D721Med (cell line): ENCODE results near the gene LRIT2.

Source experiments
- DNase-seq: peaks from one replicate; pipeline ENCODE4 v3.0.0; 2011; ENCODE audit warnings: low spot score; ENCODE audit not compliant: insufficient read length
- FAIRE-seq: peaks from 2 replicates; lab custom pipeline; 2011; peaks lifted over from hg19 to GRCh38; lab: Jason Lieb, UNC
- TF ChIP-seq, protein P1 (sequence below): IDR thresholded peaks from 2 replicates; pipeline ENCODE4 v1.5.1; 2012; ENCODE audit warnings: mild to moderate bottlenecking, control low read depth; ENCODE audit not compliant: insufficient read depth; ENCODE audit errors: missing control alignments

Gene LRIT2

DNA sequence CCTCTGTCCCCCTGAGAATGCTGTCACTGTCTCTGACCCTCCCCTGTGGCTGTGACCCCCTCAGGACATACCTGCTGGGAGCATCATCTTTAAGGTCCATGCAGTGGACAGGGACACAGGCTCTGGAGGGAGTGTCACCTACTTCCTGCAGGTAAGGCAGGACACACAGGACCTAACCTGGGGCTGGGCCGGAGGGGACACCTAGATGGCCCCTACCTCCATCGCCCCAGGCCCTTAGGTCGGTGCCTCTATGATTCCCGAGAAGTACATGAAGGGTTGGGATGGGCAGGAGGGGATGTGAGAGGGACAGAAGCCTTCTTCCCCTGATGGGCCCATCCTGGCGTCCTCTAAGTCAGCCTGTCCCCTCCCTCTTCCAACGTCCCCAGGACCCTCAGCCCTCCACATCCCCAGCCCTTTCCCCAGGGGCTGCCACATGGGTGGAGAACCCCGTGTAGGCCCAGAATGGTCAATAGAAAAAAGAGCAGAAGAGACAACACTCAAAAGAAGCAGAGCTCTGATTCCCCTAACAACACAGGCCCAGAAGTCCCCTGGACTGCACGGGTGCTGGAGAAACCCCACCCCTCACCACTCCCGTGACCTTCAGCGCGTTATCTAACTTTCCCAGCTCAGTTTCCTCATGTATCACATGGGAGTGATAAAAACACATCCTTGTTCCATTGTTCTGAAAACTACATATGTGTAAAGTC, 24.7 kb downstream of the LRIT2 start:
- FAIRE-seq = no peak

DNA sequence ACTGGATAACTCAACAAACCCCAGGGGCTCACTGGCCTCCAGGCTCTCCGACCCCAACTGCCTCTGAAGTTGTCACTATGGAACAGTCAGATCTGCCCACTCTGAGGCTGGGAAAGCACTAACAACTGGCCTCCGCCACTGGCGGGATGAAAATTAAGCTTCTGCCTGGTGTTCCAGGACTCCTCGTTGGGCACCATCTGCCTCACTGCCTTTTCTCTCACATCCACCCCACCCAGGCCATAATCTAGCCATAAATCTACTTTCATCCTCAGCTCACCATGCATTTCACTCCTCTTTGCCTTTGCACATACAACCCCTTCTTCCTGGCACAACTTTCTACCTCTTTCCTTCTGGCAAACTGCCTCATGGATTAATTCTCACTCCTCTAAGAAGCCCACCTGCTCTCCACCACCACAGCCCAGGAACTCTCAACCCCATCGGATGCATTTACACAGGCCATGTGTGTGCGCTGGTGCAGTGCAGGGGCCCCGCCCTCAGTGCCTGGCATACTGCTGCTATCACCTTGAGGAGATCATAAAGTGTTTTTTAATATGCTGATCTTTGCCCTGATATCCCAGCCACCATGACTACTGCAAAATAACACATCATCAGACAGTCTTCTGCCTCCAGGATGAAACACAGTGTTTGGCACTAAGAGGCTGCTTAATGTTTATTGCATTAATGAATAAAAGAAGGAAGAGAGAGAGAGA, 27.0 kb downstream of the LRIT2 start:
- no peak for FAIRE-seq
- peak; percentile 49 for DNase-seq
- TF ChIP-seq, protein P1, sequence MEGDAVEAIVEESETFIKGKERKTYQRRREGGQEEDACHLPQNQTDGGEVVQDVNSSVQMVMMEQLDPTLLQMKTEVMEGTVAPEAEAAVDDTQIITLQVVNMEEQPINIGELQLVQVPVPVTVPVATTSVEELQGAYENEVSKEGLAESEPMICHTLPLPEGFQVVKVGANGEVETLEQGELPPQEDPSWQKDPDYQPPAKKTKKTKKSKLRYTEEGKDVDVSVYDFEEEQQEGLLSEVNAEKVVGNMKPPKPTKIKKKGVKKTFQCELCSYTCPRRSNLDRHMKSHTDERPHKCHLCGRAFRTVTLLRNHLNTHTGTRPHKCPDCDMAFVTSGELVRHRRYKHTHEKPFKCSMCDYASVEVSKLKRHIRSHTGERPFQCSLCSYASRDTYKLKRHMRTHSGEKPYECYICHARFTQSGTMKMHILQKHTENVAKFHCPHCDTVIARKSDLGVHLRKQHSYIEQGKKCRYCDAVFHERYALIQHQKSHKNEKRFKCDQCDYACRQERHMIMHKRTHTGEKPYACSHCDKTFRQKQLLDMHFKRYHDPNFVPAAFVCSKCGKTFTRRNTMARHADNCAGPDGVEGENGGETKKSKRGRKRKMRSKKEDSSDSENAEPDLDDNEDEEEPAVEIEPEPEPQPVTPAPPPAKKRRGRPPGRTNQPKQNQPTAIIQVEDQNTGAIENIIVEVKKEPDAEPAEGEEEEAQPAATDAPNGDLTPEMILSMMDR = no peak

More for the DNA sequence above, 24.7 kb downstream of the LRIT2 start:
- TF ChIP-seq, protein P1 = no peak
- no peak for DNase-seq

DNA sequence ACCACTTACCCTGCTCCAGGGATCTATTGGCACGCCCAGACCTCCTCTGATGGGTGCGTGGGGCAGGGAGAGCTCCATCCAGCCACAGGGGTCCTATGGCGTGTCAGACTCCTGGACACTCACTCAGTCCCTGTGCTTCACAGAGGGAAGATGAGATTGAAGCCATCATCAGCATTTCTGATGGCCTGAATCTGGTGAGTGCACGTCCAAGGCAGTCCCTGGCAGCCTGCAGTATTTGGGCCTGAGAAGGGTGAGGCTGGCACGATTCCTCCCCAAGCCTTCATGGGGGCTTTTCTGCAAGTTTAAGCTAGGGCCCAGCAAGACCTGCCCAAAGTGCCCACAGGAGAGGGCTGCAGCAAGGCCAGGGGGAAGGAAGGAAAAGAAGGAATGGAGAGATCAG, 27.7 kb downstream of the LRIT2 start:
- FAIRE-seq = no peak
- TF ChIP-seq, protein P1 = no peak

DNA sequence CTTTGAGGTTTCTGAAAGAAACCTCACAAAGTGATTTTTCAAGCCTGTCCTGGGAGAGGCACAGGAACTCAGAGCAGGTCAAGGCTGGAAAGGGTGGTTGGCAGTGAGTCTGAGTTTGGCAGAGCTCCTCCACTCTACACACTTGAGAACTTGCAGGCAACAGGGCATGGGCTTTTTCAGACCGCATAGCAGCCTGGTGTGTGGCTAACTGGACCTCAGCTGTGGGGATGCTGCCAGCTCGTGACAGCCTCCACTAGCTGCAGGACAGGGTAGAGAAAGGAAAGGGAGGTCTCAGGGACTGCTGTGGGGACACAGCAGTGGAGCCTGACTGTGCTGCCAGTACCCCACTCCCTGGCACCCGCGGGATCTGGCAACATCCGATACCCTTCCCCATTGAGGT, 28.4 kb downstream of the LRIT2 start:
- TF ChIP-seq, protein P1 = no peak
- FAIRE-seq (no peak), DNase-seq (no peak)

More for the DNA sequence above, 27.7 kb downstream of the LRIT2 start:
- no peak for DNase-seq

DNA sequence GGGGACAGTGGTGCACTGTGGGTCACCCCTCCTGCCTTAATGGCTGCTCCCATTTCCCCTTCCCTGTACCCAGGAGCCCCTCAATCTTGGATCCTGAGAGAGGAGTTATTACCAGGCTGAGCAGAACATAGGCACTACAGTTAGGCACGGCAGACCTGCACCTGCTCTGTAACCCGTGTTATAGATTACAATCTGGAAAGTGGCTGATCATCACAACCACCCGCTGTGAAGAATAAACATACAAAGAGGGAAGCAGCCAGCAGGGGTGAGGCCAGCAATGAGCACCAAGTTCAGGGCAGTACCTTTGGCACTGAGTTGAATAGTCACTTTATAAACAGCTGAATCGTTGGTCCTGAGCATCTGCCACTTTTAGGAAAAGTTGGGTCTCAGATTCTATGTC, 29.3 kb downstream of the LRIT2 start:
- DNase-seq = no peak
- TF ChIP-seq, protein P1 = no peak
- no peak for FAIRE-seq

DNA sequence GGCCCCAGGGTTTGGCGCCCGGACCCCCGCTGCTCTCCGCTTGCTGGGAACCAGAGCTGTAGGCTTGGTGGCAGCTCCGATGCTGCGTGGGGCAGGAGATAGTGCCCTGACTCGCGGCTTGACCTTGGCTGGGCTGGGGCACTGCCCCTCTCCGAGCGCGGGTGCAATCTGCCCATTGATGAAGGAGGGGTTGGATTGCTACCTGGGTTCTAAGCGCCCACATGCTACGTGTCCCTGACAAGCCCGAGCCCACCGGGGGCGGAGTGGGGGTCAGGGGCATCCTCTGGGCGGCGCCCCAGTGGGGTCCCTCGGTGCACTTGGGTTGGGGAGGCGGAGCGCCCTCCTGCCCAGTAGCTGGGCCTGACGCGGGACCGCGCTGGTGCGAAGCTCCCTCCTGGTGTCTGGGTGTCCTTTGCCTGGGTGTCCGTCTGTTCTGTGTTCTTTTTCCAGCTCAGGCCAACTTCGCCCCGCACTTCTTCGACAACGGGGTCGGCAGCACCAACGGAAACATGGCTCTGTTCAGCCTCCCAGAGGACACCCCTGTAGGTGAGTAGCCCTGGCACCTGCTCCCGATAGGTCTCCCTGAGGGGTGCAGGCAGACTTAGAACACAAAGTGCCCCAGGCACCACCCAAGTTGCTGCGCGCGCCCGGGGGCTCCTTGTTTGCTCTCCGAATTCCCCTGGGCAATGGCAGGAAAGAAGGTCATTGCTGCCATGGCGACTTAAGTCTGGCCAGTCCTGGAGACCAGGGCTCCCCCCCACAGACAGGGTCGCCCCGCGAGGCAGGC, 30.1 kb downstream of the LRIT2 start:
- TF ChIP-seq, protein P1 = no peak
- no peak for FAIRE-seq
- DNase-seq = no peak
